NCI-H2107 treated with DMSO at 0.1 percent for 48 hours (cell line): ENCODE results near the gene RNF144A.
"Not testable (repeated sequence)": the region's sequence is repeated elsewhere in the genome, so short reads cannot be mapped to it uniquely, and the experiment has no call there.

ENCODE experiments used
- DNase-seq: peaks from one replicate; lab custom pipeline; 2025; ENCODE audit not compliant: unreplicated experiment; lab: John Stamatoyannopoulos, UW

RNF144A gene

GRCh38 chr2:6917071-6917760, at the start of gene RNF144A:
RNF144A (plus strand) TSS chr2:6917412; CDS start chr2:6996927, 79,515 bp downstream.
- DNase-seq: no peak

- DNase-seq: no peak
These were observed 44.8 kb upstream of the RNF144A start for GRCh38 chr2:6872394-6872793.

GRCh38 chr2:6874032-6874431, 43.2 kb upstream of the RNF144A start:
- no peak for DNase-seq

GRCh38 chr2:6876309-6876708, 40.9 kb upstream of the RNF144A start:
- DNase-seq: no peak

- DNase-seq: peak; percentile 91
These were observed 39.6 kb upstream of the RNF144A start, which contains the start of gene RSAD2 for GRCh38 chr2:6877402-6878304. RSAD2 (plus strand) TSS chr2:6877777; CDS start chr2:6877801, 24 bp downstream.

- DNase-seq: no peak
These were observed 38.7 kb upstream of the RNF144A start for GRCh38 chr2:6878549-6878948.

- no peak for DNase-seq
These were observed 38.2 kb upstream of the RNF144A start for GRCh38 chr2:6879011-6879410.

- DNase-seq: no peak
These were observed 36.9 kb upstream of the RNF144A start for GRCh38 chr2:6880200-6880733.

- DNase-seq: no peak
These were observed 36.2 kb upstream of the RNF144A start for GRCh38 chr2:6881046-6881445.

- DNase-seq: no peak
These were observed 35.7 kb upstream of the RNF144A start for GRCh38 chr2:6881516-6881915.

- DNase-seq: no peak
These were observed 33.6 kb upstream of the RNF144A start for GRCh38 chr2:6883448-6884122.

- no peak for DNase-seq
These were observed 31.7 kb upstream of the RNF144A start for GRCh38 chr2:6885551-6885950.

- no peak for DNase-seq
These were observed 31.2 kb upstream of the RNF144A start for GRCh38 chr2:6885968-6886367.

- DNase-seq: no peak
These were observed 29.4 kb upstream of the RNF144A start for GRCh38 chr2:6887751-6888192.

- no peak for DNase-seq
These were observed 28.5 kb upstream of the RNF144A start for GRCh38 chr2:6888724-6889123.

GRCh38 chr2:6893876-6894482, 23.2 kb upstream of the RNF144A start:
- DNase-seq: no peak

GRCh38 chr2:6896930-6897759, 20.1 kb upstream of the RNF144A start:
- DNase-seq: no peak

- not testable (repeated sequence) for DNase-seq
These were observed 14.6 kb upstream of the RNF144A start for GRCh38 chr2:6902581-6902980.

- DNase-seq: no peak
These were observed 11.5 kb upstream of the RNF144A start for GRCh38 chr2:6905668-6906067.
